ENCODE data around the gene HPSE2. TPM values are rescaled to one million over a fixed set of nuclear protein-coding genes. Genes with fewer than 3 reads are reported as not detected.
"Not testable (repeated sequence)": the region's sequence is repeated elsewhere in the genome, so short reads cannot be mapped to it uniquely, and the experiment has no call there.

The HPSE2 gene
- total RNA-seq, 1 donor: not detected

DNA sequence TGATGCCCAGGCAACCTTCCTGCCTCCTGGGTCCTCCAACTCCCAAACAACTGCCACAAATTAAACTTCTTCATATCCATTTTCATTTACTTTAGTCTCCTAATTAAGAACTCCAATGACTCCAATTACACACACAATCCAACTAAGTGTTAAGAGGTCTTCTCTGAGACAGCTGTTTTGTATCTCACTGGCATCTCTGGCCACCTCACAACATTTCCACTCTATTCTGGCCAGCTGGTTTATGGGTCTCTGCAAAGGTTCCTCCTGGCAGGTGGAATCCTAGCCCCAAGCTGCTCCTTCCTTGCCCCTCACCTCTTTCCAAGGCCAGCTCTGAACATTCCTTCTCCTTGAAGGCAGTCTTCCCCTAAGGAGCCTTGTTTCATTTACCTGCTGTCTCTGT is 665.8 kb downstream of the HPSE2 start:
- Histone ChIP-seq H3K27me3 (ENCODE audit: insufficient read depth, low read length) (peaks cover 3% of the 10 kb centered on the region), H3K9me3 (ENCODE audit: low read depth, low read length) (no peaks in the 10 kb centered on the region), H3K4me3 (ENCODE audit: low read length) (no peak overlapping the region), H3K4me1 (ENCODE audit: insufficient read depth, low read length) (no peaks in the 10 kb centered on the region)

- Histone ChIP-seq H3K9me3 (ENCODE audit: low read depth, low read length) (no peaks in the 10 kb centered on the region), H3K4me3 (ENCODE audit: low read length) (no peak overlapping the region)
Measured at GRCh38 chr10:98568551-98568950, 667.1 kb downstream of the HPSE2 start.

GRCh38 chr10:98567391-98568133 is 668.1 kb downstream of the HPSE2 start:
- no peaks in the 10 kb centered on the region for H3K4me1 ChIP-seq (ENCODE audit: insufficient read depth, low read length)
- no peaks in the 10 kb centered on the region for H3K27me3 ChIP-seq (ENCODE audit: insufficient read depth, low read length)
- H3K4me3 ChIP-seq (ENCODE audit: low read length): no peak overlapping the region
- no peaks in the 10 kb centered on the region for H3K9me3 ChIP-seq (ENCODE audit: low read depth, low read length)

More at GRCh38 chr10:98568551-98568950, 667.1 kb downstream of the HPSE2 start:
- Histone ChIP-seq H3K4me1 (ENCODE audit: insufficient read depth, low read length) (no peaks in the 10 kb centered on the region), H3K27me3 (ENCODE audit: insufficient read depth, low read length) (no peaks in the 10 kb centered on the region)

DNA sequence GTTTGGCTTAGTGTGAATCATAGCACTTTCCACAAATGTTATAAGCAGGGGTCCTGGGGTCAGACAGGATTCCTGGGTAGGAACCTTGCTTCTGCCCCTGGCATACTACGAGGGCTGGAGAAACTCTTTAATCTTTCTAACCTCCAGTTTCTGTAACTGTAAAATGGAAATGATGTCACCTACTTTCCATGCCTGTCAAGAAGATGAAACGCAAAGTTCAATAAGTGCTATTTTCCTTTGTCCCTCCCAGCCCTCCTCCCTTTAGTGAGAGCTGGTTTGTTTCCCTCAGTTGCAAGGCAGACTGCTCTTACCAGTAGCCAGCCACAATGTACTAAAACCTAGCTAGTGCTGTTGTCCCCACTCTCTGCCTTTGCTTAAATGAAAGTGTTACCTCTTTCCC is 671.8 kb downstream of the HPSE2 start:
- no peaks in the 10 kb centered on the region for H3K9me3 ChIP-seq (ENCODE audit: low read depth, low read length)
- no peaks in the 10 kb centered on the region for H3K27me3 ChIP-seq (ENCODE audit: insufficient read depth, low read length)

DNA sequence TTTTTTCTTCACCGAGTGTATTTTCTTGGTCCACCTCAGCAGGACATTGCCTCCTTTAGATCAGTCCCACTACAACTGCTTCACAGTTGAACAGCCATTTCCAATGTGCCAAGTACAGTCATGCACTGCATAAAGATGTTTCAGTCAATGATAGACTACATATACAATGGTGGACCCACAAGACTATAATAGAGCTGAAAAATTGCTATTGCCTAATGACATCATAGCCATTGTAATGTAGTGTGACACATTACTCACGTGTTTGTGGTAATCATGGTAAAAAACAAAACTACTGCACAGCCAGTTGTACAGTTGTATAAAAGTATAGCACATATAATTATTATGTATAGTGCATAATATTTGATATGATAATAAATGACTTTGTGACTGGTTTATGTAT is 675.1 kb downstream of the HPSE2 start:
- H3K9me3 ChIP-seq (ENCODE audit: low read depth, low read length): no peaks in the 10 kb centered on the region
- H3K4me1 ChIP-seq (ENCODE audit: insufficient read depth, low read length): no peaks in the 10 kb centered on the region
- H3K27me3 ChIP-seq (ENCODE audit: insufficient read depth, low read length): no peaks in the 10 kb centered on the region
- no peak overlapping the region for H3K4me3 ChIP-seq (ENCODE audit: low read length)

More for the DNA sequence above, 671.8 kb downstream of the HPSE2 start:
- Histone ChIP-seq H3K4me1 (ENCODE audit: insufficient read depth, low read length) (no peaks in the 10 kb centered on the region), H3K4me3 (ENCODE audit: low read length) (no peak overlapping the region)

DNA sequence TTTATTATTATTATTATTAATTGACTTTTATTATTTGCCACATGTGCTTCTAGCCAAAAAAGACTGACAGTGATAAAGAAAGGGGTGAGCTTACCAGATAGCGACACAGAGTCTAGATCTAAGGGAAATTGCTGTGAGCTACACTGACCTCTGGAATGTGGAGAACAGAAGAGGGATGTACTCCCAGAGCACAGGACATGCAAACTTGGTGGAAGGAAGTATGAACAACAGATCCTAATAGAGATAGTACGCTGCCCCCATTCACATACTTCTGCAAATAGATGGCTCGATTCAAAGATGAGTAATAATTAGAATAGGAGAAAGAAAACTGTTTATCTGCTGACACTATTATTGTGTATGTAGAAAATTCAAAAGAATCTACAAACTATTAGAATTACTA is 679.6 kb downstream of the HPSE2 start:
- no peaks in the 10 kb centered on the region for H3K27me3 ChIP-seq (ENCODE audit: insufficient read depth, low read length)
- H3K4me1 ChIP-seq (ENCODE audit: insufficient read depth, low read length): no peaks in the 10 kb centered on the region
- no peaks in the 10 kb centered on the region for H3K9me3 ChIP-seq (ENCODE audit: low read depth, low read length)
- H3K4me3 ChIP-seq (ENCODE audit: low read length): no peak overlapping the region

GRCh38 chr10:98555021-98555619 is 680.5 kb downstream of the HPSE2 start:
- Histone ChIP-seq H3K9me3 (ENCODE audit: low read depth, low read length) (no peaks in the 10 kb centered on the region), H3K4me1 (ENCODE audit: insufficient read depth, low read length) (no peaks in the 10 kb centered on the region), H3K27me3 (ENCODE audit: insufficient read depth, low read length) (no peaks in the 10 kb centered on the region), H3K4me3 (ENCODE audit: low read length) (no peak overlapping the region)

- H3K4me3 ChIP-seq (ENCODE audit: low read length); H3K9me3 ChIP-seq (ENCODE audit: low read depth, low read length); H3K4me1 ChIP-seq (ENCODE audit: insufficient read depth, low read length); H3K27me3 ChIP-seq (ENCODE audit: insufficient read depth, low read length): not testable (repeated sequence)
Measured at GRCh38 chr10:98541561-98541960, 694.1 kb downstream of the HPSE2 start.

DNA sequence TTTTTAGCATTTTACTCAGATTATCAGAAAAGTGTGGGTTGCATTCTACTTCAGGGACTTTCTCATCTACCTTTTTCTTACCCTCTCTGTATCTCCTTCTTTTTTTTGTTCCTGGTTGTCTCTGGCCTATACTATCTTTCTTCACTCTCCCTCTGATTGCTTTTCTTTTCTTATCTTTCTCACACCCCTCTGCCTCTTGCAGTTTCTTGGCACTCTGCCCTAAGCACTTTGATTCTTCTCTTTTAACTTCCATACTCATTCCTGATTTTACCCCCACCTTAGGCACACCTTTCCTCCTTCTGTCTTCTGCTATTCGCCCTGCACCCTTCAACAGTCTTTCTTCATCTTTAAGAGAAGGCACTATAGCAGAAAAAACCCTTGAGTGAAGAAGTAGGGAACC is 696.1 kb downstream of the HPSE2 start:
- Histone ChIP-seq H3K27me3 (ENCODE audit: insufficient read depth, low read length) (no peaks in the 10 kb centered on the region), H3K4me1 (ENCODE audit: insufficient read depth, low read length) (no peaks in the 10 kb centered on the region)

GRCh38 chr10:98538472-98538871 is 697.2 kb downstream of the HPSE2 start:
- no peaks in the 10 kb centered on the region for H3K27me3 ChIP-seq (ENCODE audit: insufficient read depth, low read length)
- H3K4me3 ChIP-seq (ENCODE audit: low read length): no peak overlapping the region
- H3K4me1 ChIP-seq (ENCODE audit: insufficient read depth, low read length): no peaks in the 10 kb centered on the region
- no peaks in the 10 kb centered on the region for H3K9me3 ChIP-seq (ENCODE audit: low read depth, low read length)

More for the DNA sequence above, 696.1 kb downstream of the HPSE2 start:
- no peaks in the 10 kb centered on the region for H3K9me3 ChIP-seq (ENCODE audit: low read depth, low read length)
- no peak overlapping the region for H3K4me3 ChIP-seq (ENCODE audit: low read length)

- no peaks in the 10 kb centered on the region for H3K9me3 ChIP-seq (ENCODE audit: low read depth, low read length)
- H3K27me3 ChIP-seq (ENCODE audit: insufficient read depth, low read length): peaks cover 4% of the 10 kb centered on the region
- H3K4me3 ChIP-seq (ENCODE audit: low read length): no peak overlapping the region
- H3K4me1 ChIP-seq (ENCODE audit: insufficient read depth, low read length): no peaks in the 10 kb centered on the region
Measured at GRCh38 chr10:98536551-98536950, 699.1 kb downstream of the HPSE2 start.

DNA sequence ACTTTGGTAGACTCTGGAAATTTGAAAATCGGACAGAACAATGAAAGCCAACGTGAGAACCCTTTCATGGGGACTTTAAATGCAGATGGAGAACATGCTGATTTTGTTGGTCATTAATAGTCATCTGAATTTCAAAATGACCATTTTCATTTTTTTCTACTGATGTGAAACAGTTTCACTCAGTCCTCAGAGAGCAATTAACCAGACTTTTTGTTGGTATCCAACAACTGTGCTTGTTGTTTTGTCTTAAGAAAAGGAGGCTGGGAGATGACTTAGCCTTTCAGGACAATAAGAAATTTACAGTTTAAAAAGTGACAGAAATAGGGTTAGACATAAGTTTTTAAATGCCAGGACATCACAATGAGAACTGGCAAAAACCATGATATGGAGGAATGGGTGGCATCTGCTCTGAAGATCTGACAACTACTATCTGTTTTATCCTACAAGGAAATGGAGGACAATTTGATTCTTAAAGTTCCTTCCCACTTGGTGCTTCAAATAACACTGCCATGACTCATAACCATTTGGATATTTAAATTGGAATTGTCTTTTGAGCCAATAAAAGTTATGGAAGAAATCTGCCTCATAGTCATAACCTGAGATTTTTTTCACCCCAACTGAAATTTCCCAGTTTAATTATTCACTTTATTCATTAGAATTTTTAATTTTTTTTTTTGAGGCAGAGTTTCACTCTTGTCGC is 701.8 kb downstream of the HPSE2 start:
- peaks cover 4% of the 10 kb centered on the region for H3K27me3 ChIP-seq (ENCODE audit: insufficient read depth, low read length)
- H3K4me1 ChIP-seq (ENCODE audit: insufficient read depth, low read length): no peaks in the 10 kb centered on the region
- no peak overlapping the region for H3K4me3 ChIP-seq (ENCODE audit: low read length)
- H3K9me3 ChIP-seq (ENCODE audit: low read depth, low read length): no peaks in the 10 kb centered on the region

DNA sequence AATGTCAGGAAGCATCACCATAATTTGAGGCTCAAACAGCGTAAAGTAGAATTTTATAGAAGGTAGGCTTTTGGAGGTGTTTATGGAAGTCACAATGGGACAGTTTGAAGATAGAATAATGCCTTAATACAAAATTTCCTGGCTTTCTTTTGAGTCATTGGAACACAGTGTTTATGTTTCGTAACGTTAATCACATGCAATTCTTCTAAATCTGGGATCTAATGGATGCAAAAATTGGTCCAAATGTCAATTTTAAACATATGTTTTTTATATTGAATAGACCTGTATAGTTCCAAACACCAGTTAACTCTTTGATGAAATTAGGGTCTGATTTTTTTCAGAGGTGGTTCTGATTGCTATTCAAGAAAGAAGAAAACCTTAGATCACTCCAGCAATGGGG is 702.4 kb downstream of the HPSE2 start:
- Histone ChIP-seq H3K9me3 (ENCODE audit: low read depth, low read length) (no peaks in the 10 kb centered on the region), H3K4me3 (ENCODE audit: low read length) (no peak overlapping the region), H3K4me1 (ENCODE audit: insufficient read depth, low read length) (no peaks in the 10 kb centered on the region), H3K27me3 (ENCODE audit: insufficient read depth, low read length) (peaks cover 4% of the 10 kb centered on the region)

GRCh38 chr10:98528805-98529183 is 706.9 kb downstream of the HPSE2 start:
- Histone ChIP-seq H3K4me3 (ENCODE audit: low read length) (no peak overlapping the region), H3K9me3 (ENCODE audit: low read depth, low read length) (no peaks in the 10 kb centered on the region), H3K4me1 (ENCODE audit: insufficient read depth, low read length) (no peaks in the 10 kb centered on the region), H3K27me3 (ENCODE audit: insufficient read depth, low read length) (peaks cover 4% of the 10 kb centered on the region)

DNA sequence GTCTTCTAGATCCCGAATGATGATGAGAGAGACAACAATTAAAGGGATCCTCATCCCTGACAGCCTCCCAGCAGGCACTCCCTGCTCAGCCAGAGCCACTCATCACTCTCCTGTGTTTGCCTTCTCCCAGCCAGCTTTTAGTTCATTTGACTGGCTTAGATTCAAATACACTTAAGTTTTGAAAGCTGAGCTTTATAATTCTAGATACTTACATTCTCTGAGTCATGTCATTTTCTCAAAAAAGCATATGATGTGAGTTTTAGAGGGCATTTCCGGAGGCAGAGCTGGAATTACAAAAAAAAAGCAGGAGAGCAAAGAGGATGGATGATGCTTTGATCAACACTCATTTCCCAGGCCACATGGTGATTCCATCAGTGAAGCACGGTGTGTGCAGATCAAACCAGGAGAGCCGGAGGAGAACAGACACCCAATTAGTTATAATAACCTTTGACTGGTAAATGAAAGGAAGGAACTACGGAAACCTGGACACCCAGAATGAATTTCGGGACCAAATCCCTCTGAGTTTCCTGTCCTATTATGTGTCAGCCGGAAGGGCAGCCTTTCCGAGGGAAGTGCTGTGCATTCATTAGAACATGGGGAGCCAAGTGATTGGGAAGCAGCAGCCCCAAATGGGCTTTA is 707.4 kb downstream of the HPSE2 start:
- Histone ChIP-seq H3K9me3 (ENCODE audit: low read depth, low read length) (no peaks in the 10 kb centered on the region), H3K27me3 (ENCODE audit: insufficient read depth, low read length) (peaks cover 4% of the 10 kb centered on the region), H3K4me3 (ENCODE audit: low read length) (no peak overlapping the region), H3K4me1 (ENCODE audit: insufficient read depth, low read length) (no peaks in the 10 kb centered on the region)

Measured in mononuclear cell (primary cell).